Liver (tissue), 9 donors: ENCODE data around the gene FOXO6. TPM values are rescaled to one million over a fixed set of nuclear protein-coding genes. Genes with fewer than 3 reads are reported as not detected.

ENCODE experiments used
- DNase-seq: peaks from one replicate; pipeline ENCODE4 v3.0.0-alpha.2; 2017; ENCODE audit warnings: low spot score
- H3K27ac ChIP-seq, 2 donors: one replicate each; pipeline ENCODE4 v1.7.0; 2013; ENCODE audit warnings: inconsistent platforms in 2 of 2, low read length in 2 of 2, control low read depth in 1 of 2, low read depth in 1 of 2, mild to moderate bottlenecking in 1 of 2
- H3K27me3 ChIP-seq, 4 donors: one replicate each; pipeline versions ENCODE4 v1.6.1 to v1.7.0; 2013; ENCODE audit warnings: low read length in 3 of 4, inconsistent platforms in 1 of 4, mild to moderate bottlenecking in 1 of 4, moderate library complexity in 1 of 4; ENCODE audit not compliant: control insufficient read depth in 4 of 4, insufficient read depth in 4 of 4
- H3K36me3 ChIP-seq, 4 donors: one replicate each; pipeline versions ENCODE4 v1.6.1 to v1.7.0; 2013; ENCODE audit warnings: low read length in 3 of 4, mild to moderate bottlenecking in 3 of 4, low read depth in 1 of 4, moderate library complexity in 1 of 4; ENCODE audit not compliant: control insufficient read depth in 4 of 4, insufficient read depth in 3 of 4
- H3K4me1 ChIP-seq, 4 donors: one replicate each; pipeline versions ENCODE4 v1.6.1 to v1.7.0; 2013; ENCODE audit warnings: low read length in 3 of 4, mild to moderate bottlenecking in 3 of 4, moderate library complexity in 1 of 4; ENCODE audit not compliant: control insufficient read depth in 4 of 4, insufficient read depth in 4 of 4
- H3K4me3 ChIP-seq, 3 donors: one replicate each; pipeline versions ENCODE4 v1.6.1 to v1.7.0; 2013; ENCODE audit warnings: low read length in 3 of 3, control low read depth in 1 of 3, low read depth in 1 of 3, mild to moderate bottlenecking in 1 of 3
- H3K9ac ChIP-seq, 2 donors: one replicate each; pipeline ENCODE4 v1.7.0; 2013; ENCODE audit warnings: low read length in 2 of 2, mild to moderate bottlenecking in 2 of 2, moderate library complexity in 2 of 2, control low read depth in 1 of 2, low read depth in 1 of 2
- H3K9me3 ChIP-seq, 4 donors: one replicate each; pipeline versions ENCODE4 v1.6.1 to v1.7.0; 2013; ENCODE audit warnings: low read length in 3 of 4; ENCODE audit not compliant: control insufficient read depth in 4 of 4
- EGR1 ChIP-seq, 2 donors: IDR thresholded peaks; 2 replicates each; pipeline ENCODE4 v1.6.1; 2016 to 2018; ENCODE audit warnings: antibody characterized with exemption in 2 of 2, low read depth in 2 of 2
- FOXA1 ChIP-seq: IDR thresholded peaks from 2 replicates; pipeline ENCODE4 v1.6.1; 2016; ENCODE audit warnings: antibody characterized with exemption
- HNF4A ChIP-seq, 2 donors: conservative IDR thresholded peaks; 2 replicates each; pipeline ENCODE4 v1.6.1; 2016; ENCODE audit warnings: antibody characterized with exemption in 2 of 2, mild to moderate bottlenecking in 2 of 2
- JUND ChIP-seq, 2 donors: IDR thresholded peaks; 2 replicates each; pipeline ENCODE4 v1.6.1; 2016; ENCODE audit warnings: antibody characterized with exemption in 2 of 2
- MAX ChIP-seq: IDR thresholded peaks from 2 replicates; pipeline ENCODE4 v1.6.1; 2016; ENCODE audit warnings: antibody characterized with exemption
- NR2F2 ChIP-seq: IDR thresholded peaks from 2 replicates; pipeline ENCODE4 v1.6.1; 2016; ENCODE audit warnings: antibody characterized with exemption
- REST ChIP-seq: IDR thresholded peaks from 2 replicates; pipeline ENCODE4 v1.6.1; 2016; ENCODE audit warnings: antibody characterized with exemption, mild to moderate bottlenecking
- RXRA ChIP-seq, 2 donors: IDR thresholded peaks; 2 replicates each; pipeline ENCODE4 v1.6.1; 2017 to 2018; ENCODE audit warnings: antibody characterized with exemption in 2 of 2, mild to moderate bottlenecking in 1 of 2
- SP1 ChIP-seq: IDR thresholded peaks from 2 replicates; pipeline ENCODE4 v1.6.1; 2018; ENCODE audit warnings: antibody characterized with exemption, mild to moderate bottlenecking
- TAF1 ChIP-seq: conservative IDR thresholded peaks from 2 replicates; pipeline ENCODE4 v1.6.1; 2016; ENCODE audit warnings: antibody characterized with exemption, mild to moderate bottlenecking
- YY1 ChIP-seq: IDR thresholded peaks from 2 replicates; pipeline ENCODE4 v1.6.1; 2016; ENCODE audit warnings: antibody characterized with exemption, mild to moderate bottlenecking
- WGBS: extraction: QIAGEN DNeasy Blood & Tissue Kit; methylation state at CpG from one replicate; pipeline ENCODE4 v1.1.7; 2013; 5-methylcytosine and 5-hydroxymethylcytosine counted together
- polyA plus RNA-seq, 2 donors: library from polyadenylated mRNA; stranded (reverse) in 1 of 2; unstranded in 1 of 2; fragments of 200-250 nt in 1 of 2; fragments of >200 nt in 1 of 2; fragmentation: Nextera tagmentation in 1 of 2; extraction: Ambion mirVana in 1 of 2; gene quantifications; one replicate each; pipeline versions ENCODE4 v1.2.1 to v1.2.3, GENCODE V29; 2013 to 2015
- total RNA-seq, 2 donors: library from RNA; depleted of rRNA; stranded (reverse); fragments of >200 nt; gene quantifications; one replicate each; pipeline ENCODE4 v1.2.3, GENCODE V29; 2014
- donor health status: healthy.
- donor health status: healthy.
- donor health status: healthy.
- donor health status: healthy.
- donor health status: healthy.

Gene FOXO6
- total and polyA plus RNA-seq, 4 donors = 0.02 to 0.09 (median 0.08) TPM; not detected in 1

GRCh38 chr1:41390573-41390972 is 29.3 kb downstream of the FOXO6 start:
- Histone ChIP-seq H3K9me3 (no peaks in the 10 kb centered on the region), H3K36me3 (no peaks in the 10 kb centered on the region), H3K27me3 (peaks cover 0 to 5% (median 0%) of the 10 kb centered on the region in 4 donors), H3K4me3 (no peak overlapping the region), H3K9ac (no peak overlapping the region), H3K4me1 (no peaks in the 10 kb centered on the region), H3K27ac (no peak overlapping the region)
- TF ChIP-seq JUND (IDR thresholded peaks at IDR 0.05) (no peak), TAF1 (no peak), NR2F2 (no peak), SP1 (no peak)
- 94% methylated on average over 1 of the region's 1 CpG for WGBS
- DNase-seq = no peak

GRCh38 chr1:41391834-41392527 is 30.7 kb downstream of the FOXO6 start:
- 73% methylated on average over 9 of the region's 9 CpGs for WGBS
- no peaks in the 10 kb centered on the region for H3K36me3 ChIP-seq
- no peak for TF ChIP-seq HNF4A (conservative IDR thresholded peaks at IDR 0.05)
- no peak for TF ChIP-seq FOXA1
- no peak for TF ChIP-seq MAX
- no peak for TF ChIP-seq RXRA (IDR thresholded peaks at IDR 0.05)
- TF ChIP-seq JUND (IDR thresholded peaks at IDR 0.05) = no peak
- TF ChIP-seq EGR1 (IDR thresholded peaks at IDR 0.05; ENCODE audit: low read depth in 2 of 2) = no peak
- no peak for TF ChIP-seq SP1

GRCh38 chr1:41392528-41392924 is 31.3 kb downstream of the FOXO6 start:
- no peak overlapping the region for H3K9ac ChIP-seq
- H3K36me3 ChIP-seq = no peaks in the 10 kb centered on the region
- TF ChIP-seq YY1 = no peak
- TF ChIP-seq TAF1 = no peak
- no peak for TF ChIP-seq JUND (IDR thresholded peaks at IDR 0.05)
- TF ChIP-seq REST = no peak
- TF ChIP-seq HNF4A (conservative IDR thresholded peaks at IDR 0.05) = no peak
- no peak for TF ChIP-seq RXRA (IDR thresholded peaks at IDR 0.05)
- no peak for TF ChIP-seq NR2F2
- no peaks in the 10 kb centered on the region for H3K9me3 ChIP-seq
- H3K4me3 ChIP-seq = no peak overlapping the region
- H3K27me3 ChIP-seq = peaks cover 0 to 2% (median 0%) of the 10 kb centered on the region in 4 donors
- H3K27ac ChIP-seq = no peak overlapping the region
- no peak for DNase-seq
- no peaks in the 10 kb centered on the region for H3K4me1 ChIP-seq
- WGBS = 91% methylated on average over 4 of the region's 4 CpGs

More at GRCh38 chr1:41391834-41392527, 30.7 kb downstream of the FOXO6 start:
- Histone ChIP-seq H3K9me3 (no peaks in the 10 kb centered on the region), H3K4me1 (no peaks in the 10 kb centered on the region), H3K4me3 (no peak overlapping the region), H3K27ac (no peak overlapping the region), H3K27me3 (peaks cover 0 to 2% (median 0%) of the 10 kb centered on the region in 4 donors), H3K9ac (no peak overlapping the region)
- DNase-seq = no peak
